ENCODE measurements around the gene TOB1. TPM values are rescaled to one million over a fixed set of nuclear protein-coding genes. Genes with fewer than 3 reads are reported as not detected.

Gene TOB1
- total RNA-seq, 2 experiments from 2014 or later = 15.2 to 26.4 TPM

DNA sequence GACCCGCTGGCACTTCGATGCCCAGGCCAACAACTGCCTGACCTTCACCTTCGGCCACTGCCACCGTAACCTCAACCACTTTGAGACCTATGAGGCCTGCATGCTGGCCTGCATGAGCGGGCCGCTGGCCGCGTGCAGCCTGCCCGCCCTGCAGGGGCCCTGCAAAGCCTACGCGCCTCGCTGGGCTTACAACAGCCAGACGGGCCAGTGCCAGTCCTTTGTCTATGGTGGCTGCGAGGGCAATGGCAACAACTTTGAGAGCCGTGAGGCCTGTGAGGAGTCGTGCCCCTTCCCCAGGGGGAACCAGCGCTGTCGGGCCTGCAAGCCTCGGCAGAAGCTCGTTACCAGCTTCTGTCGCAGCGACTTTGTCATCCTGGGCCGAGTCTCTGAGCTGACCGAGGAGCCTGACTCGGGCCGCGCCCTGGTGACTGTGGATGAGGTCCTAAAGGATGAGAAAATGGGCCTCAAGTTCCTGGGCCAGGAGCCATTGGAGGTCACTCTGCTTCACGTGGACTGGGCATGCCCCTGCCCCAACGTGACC lies 25.8 kb downstream of the TOB1 start:
- Histone ChIP-seq H3K79me2 (ENCODE audit: insufficient read depth, low read depth, low read length) (no peaks in the 10 kb centered on the region), H3K27ac (ENCODE audit: low read depth, low read length, poor library complexity, severe bottlenecking) (no peak overlapping the region), H3K36me3 (ENCODE audit: insufficient read depth, low read length) (no peaks in the 10 kb centered on the region), H2AFZ (ENCODE audit: low read length) (no peak overlapping the region), H4K20me1 (ENCODE audit: insufficient read depth, low read length) (no peaks in the 10 kb centered on the region), H3K4me2 (ENCODE audit: low read length) (no peak overlapping the region), H3K4me3 (ENCODE audit: low read depth, low read length, poor library complexity, severe bottlenecking) (no peak overlapping the region), H3K4me1 (ENCODE audit: insufficient read depth, low read length, poor library complexity, severe bottlenecking) (no peaks in the 10 kb centered on the region), H3K9me3 (ENCODE audit: low read length) (no peaks in the 10 kb centered on the region), H3K9me2 (ENCODE audit: insufficient read depth, low read length) (no peaks in the 10 kb centered on the region)
- no peak for DNase-seq (ENCODE audit: low spot score)
- TF ChIP-seq, protein P1, sequence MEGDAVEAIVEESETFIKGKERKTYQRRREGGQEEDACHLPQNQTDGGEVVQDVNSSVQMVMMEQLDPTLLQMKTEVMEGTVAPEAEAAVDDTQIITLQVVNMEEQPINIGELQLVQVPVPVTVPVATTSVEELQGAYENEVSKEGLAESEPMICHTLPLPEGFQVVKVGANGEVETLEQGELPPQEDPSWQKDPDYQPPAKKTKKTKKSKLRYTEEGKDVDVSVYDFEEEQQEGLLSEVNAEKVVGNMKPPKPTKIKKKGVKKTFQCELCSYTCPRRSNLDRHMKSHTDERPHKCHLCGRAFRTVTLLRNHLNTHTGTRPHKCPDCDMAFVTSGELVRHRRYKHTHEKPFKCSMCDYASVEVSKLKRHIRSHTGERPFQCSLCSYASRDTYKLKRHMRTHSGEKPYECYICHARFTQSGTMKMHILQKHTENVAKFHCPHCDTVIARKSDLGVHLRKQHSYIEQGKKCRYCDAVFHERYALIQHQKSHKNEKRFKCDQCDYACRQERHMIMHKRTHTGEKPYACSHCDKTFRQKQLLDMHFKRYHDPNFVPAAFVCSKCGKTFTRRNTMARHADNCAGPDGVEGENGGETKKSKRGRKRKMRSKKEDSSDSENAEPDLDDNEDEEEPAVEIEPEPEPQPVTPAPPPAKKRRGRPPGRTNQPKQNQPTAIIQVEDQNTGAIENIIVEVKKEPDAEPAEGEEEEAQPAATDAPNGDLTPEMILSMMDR (conservative IDR thresholded peaks at IDR 0.05; ENCODE audit: low read length) = no peak
- no peak for TF ChIP-seq EZH2phosphoT487 (IDR thresholded peaks at IDR 0.05; ENCODE audit: borderline replicate concordance, low read depth, low read length)
- POLR2A ChIA-PET = no interaction called here
- CTCF ChIA-PET (ENCODE audit: unreplicated experiment) = no interaction called here
- intact Hi-C loops (cut with micrococcal nuclease; ENCODE audit: unreplicated experiment) = loop anchor here (5.0 kb wide), 1 partner anchor 208 kb away; the partner anchor contains the start of gene ABCC3
- no TSS peak for BruUV-seq (replicated peaks)

DNA sequence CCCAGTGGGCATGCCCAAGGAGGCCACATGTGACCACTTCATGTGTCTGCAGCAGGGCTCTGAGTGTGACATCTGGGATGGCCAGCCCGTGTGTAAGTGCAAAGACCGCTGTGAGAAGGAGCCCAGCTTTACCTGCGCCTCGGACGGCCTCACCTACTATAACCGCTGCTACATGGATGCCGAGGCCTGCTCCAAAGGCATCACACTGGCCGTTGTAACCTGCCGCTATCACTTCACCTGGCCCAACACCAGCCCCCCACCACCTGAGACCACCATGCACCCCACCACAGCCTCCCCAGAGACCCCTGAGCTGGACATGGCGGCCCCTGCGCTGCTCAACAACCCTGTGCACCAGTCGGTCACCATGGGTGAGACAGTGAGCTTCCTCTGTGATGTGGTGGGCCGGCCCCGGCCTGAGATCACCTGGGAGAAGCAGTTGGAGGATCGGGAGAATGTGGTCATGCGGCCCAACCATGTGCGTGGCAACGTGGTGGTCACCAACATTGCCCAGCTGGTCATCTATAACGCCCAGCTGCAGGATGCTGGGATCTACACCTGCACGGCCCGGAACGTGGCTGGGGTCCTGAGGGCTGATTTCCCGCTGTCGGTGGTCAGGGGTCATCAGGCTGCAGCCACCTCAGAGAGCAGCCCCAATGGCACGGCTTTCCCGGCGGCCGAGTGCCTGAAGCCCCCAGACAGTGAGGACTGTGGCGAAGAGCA lies 26.4 kb downstream of the TOB1 start:
- intact Hi-C loops (cut with micrococcal nuclease; ENCODE audit: unreplicated experiment) = loop anchor here (5.0 kb wide), 1 partner anchor 207 kb away; the partner anchor contains the start of gene ABCC3
- BruUV-seq (replicated peaks) = no TSS peak
- DNase-seq (ENCODE audit: low spot score) = no peak

More for the DNA sequence above, 26.4 kb downstream of the TOB1 start:
- ChIA-PET POLR2A (no interaction called here), CTCF (ENCODE audit: unreplicated experiment) (no interaction called here)
- Histone ChIP-seq H3K4me3 (ENCODE audit: low read depth, low read length, poor library complexity, severe bottlenecking) (no peak overlapping the region), H3K9me3 (ENCODE audit: low read length) (no peaks in the 10 kb centered on the region), H3K9me2 (ENCODE audit: insufficient read depth, low read length) (no peaks in the 10 kb centered on the region), H3K4me2 (ENCODE audit: low read length) (no peak overlapping the region), H4K20me1 (ENCODE audit: insufficient read depth, low read length) (no peaks in the 10 kb centered on the region), H2AFZ (ENCODE audit: low read length) (no peak overlapping the region), H3K4me1 (ENCODE audit: insufficient read depth, low read length, poor library complexity, severe bottlenecking) (no peaks in the 10 kb centered on the region), H3K27ac (ENCODE audit: low read depth, low read length, poor library complexity, severe bottlenecking) (no peak overlapping the region), H3K79me2 (ENCODE audit: insufficient read depth, low read depth, low read length) (no peaks in the 10 kb centered on the region), H3K36me3 (ENCODE audit: insufficient read depth, low read length) (no peaks in the 10 kb centered on the region)
- TF ChIP-seq EZH2phosphoT487 (IDR thresholded peaks at IDR 0.05; ENCODE audit: borderline replicate concordance, low read depth, low read length) = no peak
- TF ChIP-seq, protein P1 (conservative IDR thresholded peaks at IDR 0.05; ENCODE audit: low read length) = no peak
